Adrenal gland (tissue), 5 donors: ENCODE results near the gene ATG9A.

Source experiments
- CTCF ChIP-seq, 6 experiments: fragments of 450-650 bp in 4 of 6; fragments of 200-600 bp in 2 of 6; sonication (generic) in 1 of 6; IDR thresholded peaks; 1 replicate in 5 of 6; 2 replicates in 1 of 6; pipeline versions ENCODE4 v1.5.1 to v1.8.0; 2016 to 2021; ENCODE audit warnings: antibody characterized with exemption in 6 of 6, mild to moderate bottlenecking in 2 of 6, moderate library complexity in 1 of 6
- POLR2A ChIP-seq, 2 donors: fragments of 450-650 bp; IDR thresholded peaks; one replicate each; pipeline ENCODE4 v1.6.1; 2017; ENCODE audit warnings: antibody characterized with exemption in 2 of 2, mild to moderate bottlenecking in 2 of 2, moderate library complexity in 1 of 2
- donor health status: DM: no; HTN: no; CAD: no.

DNA sequence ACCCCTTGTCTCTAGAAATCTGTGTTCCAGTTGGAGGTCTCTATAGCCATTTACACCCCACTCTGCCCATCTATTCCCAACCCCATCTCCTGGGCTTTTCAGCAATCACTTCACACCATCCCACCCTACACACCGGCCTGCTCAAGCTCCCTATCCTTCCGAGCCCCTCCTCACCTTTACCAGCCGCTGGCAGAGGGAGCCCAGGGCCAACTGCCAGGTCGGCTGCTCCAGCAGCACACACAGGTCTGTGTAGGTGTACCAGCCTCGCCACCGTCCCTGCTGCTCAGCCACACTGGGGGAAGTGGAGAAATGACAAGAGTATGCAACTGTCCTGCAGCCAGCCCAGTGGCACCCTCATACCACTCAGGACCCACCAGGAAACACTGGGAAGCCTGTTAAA, 56.3 kb downstream of the ATG9A start:
- TF ChIP-seq CTCF (IDR thresholded peaks at IDR 0.05) (no peak), POLR2A (IDR thresholded peaks at IDR 0.05) (no peak)
